ENCODE results near the gene GPR156.

DNA sequence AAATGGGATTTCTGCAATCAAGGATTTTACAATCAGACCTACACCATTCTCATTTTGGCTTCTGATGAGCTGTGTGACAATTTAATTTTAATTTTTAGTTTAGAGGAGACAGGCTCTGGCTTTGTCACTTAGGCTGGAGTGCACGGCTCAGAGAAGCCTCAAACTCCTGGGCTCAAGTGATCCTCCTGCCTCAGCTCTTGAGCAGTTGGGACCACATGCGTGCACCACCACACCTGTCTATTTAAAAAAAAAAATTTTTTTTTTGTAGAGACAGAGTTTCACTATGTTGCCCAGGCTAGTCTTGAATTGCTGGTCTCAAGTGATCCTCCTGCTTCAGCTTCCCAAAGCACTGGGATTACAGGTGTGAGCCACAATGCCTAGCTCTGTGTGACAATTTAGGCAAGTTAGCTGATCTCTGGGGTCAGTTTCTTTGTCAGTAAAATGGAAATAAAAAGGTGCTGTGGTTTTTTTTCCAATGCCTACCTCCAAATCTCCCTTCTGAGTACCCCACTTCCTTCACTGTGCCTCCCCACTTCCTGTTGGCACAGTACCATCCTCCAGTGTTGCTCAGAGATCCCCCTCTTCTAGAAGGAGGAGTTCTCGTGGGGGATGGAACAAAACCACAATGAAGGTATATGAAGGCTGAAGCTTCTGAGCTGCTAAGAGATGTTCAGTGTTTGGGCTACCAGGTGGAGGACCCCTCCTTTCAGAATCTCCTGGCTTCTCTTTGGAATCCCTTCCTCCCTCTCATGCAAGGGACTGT, 136.7 kb downstream of the GPR156 start:
- no peak for TF ChIP-seq YY1 (IDR thresholded peaks at IDR 0.05; ENCODE audit: low read depth)
- TF ChIP-seq, protein P1, sequence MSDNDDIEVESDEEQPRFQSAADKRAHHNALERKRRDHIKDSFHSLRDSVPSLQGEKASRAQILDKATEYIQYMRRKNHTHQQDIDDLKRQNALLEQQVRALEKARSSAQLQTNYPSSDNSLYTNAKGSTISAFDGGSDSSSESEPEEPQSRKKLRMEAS (IDR thresholded peaks at IDR 0.05): no peak
- no peak for TF ChIP-seq RAD21 (IDR thresholded peaks at IDR 0.05; ENCODE audit: low read depth)
- no peak for TF ChIP-seq CEBPB (IDR thresholded peaks at IDR 0.05)
- no peak for TF ChIP-seq EP300 (IDR thresholded peaks at IDR 0.05; ENCODE audit: borderline replicate concordance)
- TF ChIP-seq, protein P2, sequence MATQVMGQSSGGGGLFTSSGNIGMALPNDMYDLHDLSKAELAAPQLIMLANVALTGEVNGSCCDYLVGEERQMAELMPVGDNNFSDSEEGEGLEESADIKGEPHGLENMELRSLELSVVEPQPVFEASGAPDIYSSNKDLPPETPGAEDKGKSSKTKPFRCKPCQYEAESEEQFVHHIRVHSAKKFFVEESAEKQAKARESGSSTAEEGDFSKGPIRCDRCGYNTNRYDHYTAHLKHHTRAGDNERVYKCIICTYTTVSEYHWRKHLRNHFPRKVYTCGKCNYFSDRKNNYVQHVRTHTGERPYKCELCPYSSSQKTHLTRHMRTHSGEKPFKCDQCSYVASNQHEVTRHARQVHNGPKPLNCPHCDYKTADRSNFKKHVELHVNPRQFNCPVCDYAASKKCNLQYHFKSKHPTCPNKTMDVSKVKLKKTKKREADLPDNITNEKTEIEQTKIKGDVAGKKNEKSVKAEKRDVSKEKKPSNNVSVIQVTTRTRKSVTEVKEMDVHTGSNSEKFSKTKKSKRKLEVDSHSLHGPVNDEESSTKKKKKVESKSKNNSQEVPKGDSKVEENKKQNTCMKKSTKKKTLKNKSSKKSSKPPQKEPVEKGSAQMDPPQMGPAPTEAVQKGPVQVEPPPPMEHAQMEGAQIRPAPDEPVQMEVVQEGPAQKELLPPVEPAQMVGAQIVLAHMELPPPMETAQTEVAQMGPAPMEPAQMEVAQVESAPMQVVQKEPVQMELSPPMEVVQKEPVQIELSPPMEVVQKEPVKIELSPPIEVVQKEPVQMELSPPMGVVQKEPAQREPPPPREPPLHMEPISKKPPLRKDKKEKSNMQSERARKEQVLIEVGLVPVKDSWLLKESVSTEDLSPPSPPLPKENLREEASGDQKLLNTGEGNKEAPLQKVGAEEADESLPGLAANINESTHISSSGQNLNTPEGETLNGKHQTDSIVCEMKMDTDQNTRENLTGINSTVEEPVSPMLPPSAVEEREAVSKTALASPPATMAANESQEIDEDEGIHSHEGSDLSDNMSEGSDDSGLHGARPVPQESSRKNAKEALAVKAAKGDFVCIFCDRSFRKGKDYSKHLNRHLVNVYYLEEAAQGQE (IDR thresholded peaks at IDR 0.05; ENCODE audit: low read depth): no peak
- TF ChIP-seq NFIC (IDR thresholded peaks at IDR 0.05): no peak
- no peak for TF ChIP-seq TAF1 (IDR thresholded peaks at IDR 0.05; ENCODE audit: low read depth)
